Measurements from ENCODE around the gene RALGAPA1. TPM values are rescaled to one million over a fixed set of nuclear protein-coding genes. Genes with fewer than 3 reads are reported as not detected.

Gene RALGAPA1
- polyA plus RNA-seq, 1 of the 3 experiments (the other 2 are of a cell fraction) = 3.6 TPM

DNA sequence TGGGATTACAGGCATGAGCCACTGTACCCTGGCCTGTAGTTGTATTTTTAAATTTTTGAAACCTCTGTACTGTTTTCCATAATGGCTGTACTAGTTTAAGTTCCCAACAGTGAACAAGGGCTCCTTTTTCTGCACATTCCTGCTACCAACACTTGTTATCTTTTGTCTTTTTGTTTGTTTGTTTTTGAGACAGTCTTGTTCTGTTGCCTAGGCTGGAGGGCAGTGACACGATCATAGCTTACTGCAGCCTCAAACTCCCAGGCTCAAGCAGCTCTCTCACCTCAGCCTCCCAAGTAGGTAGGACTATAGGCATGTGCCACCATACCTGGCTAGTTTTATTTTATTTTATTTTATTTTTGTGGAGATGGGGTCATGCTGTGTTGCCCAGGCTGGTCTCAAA, 40.0 kb upstream of the RALGAPA1 start:
- CTCF ChIA-PET = interaction anchor here (1.3 kb wide), 1 partner anchor 8 kb away, joined by 4 read pairs; no protein-coding TSS in a partner anchor
- TF ChIP-seq TEAD4 (IDR thresholded peaks at IDR 0.05; ENCODE audit: borderline replicate concordance, insufficient read depth) (no peak), NRF1 (IDR thresholded peaks at IDR 0.05; ENCODE audit: low read depth, low read length) (no peak), PBX3 (IDR thresholded peaks at IDR 0.05) (no peak), CHD2 (IDR thresholded peaks at IDR 0.05; ENCODE audit: low read length, partially characterized antibody) (no peak), RCOR1 (IDR thresholded peaks at IDR 0.05; ENCODE audit: low read length) (no peak), USF1 (IDR thresholded peaks at IDR 0.05; ENCODE audit: borderline replicate concordance, low read depth) (no peak), JUND (IDR thresholded peaks at IDR 0.05) (no peak), MEF2A (IDR thresholded peaks at IDR 0.05; ENCODE audit: borderline replicate concordance, low read depth) (no peak), FOSL2 (IDR thresholded peaks at IDR 0.05; ENCODE audit: borderline replicate concordance, low read depth) (no peak), POLR2AphosphoS5 (IDR thresholded peaks at IDR 0.05; ENCODE audit: low read depth, low read length) (no peak), EZH2phosphoT487 (IDR thresholded peaks at IDR 0.05; ENCODE audit: borderline replicate concordance, low read depth) (no peak), TCF12 (IDR thresholded peaks at IDR 0.05) (no peak), RXRA (IDR thresholded peaks at IDR 0.05; ENCODE audit: borderline replicate concordance, low read depth) (no peak), YY1 (IDR thresholded peaks at IDR 0.05; ENCODE audit: low read depth) (no peak)
- TF ChIP-seq, protein P1, sequence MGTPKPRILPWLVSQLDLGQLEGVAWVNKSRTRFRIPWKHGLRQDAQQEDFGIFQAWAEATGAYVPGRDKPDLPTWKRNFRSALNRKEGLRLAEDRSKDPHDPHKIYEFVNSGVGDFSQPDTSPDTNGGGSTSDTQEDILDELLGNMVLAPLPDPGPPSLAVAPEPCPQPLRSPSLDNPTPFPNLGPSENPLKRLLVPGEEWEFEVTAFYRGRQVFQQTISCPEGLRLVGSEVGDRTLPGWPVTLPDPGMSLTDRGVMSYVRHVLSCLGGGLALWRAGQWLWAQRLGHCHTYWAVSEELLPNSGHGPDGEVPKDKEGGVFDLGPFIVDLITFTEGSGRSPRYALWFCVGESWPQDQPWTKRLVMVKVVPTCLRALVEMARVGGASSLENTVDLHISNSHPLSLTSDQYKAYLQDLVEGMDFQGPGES (IDR thresholded peaks at IDR 0.05; ENCODE audit: low read depth, low read length) = no peak
- 90% methylated on average over 1 of the region's 1 CpG for WGBS (ENCODE audit: low lambda C conversion rate)
- Histone ChIP-seq H3K36me3 (replicated peaks in 1 of 2; ENCODE audit: control insufficient read depth in 1 of 2, insufficient read depth in 2 of 2, low read length in 1 of 2) (peaks cover 6 to 35% of the 10 kb centered on the region in 2 experiments), H3K9me3 (no peaks in the 10 kb centered on the region), H3K4me2 (no peak overlapping the region), H3K27ac (ENCODE audit: low read depth in 2 of 2, low read length in 1 of 2) (no peak overlapping the region), H3K4me3 (ENCODE audit: low read depth in 2 of 2, low read length in 1 of 2) (no peak overlapping the region), H3K9ac (no peak overlapping the region), H4K20me1 (ENCODE audit: insufficient read depth) (no peaks in the 10 kb centered on the region), H3K79me2 (ENCODE audit: insufficient read depth) (no peaks in the 10 kb centered on the region; the same call in 1 of the 2 replicates), H3K9me2 (no peaks in the 10 kb centered on the region), H3K27me3 (ENCODE audit: insufficient read depth) (no peaks in the 10 kb centered on the region), H3F3A (replicated peaks; ENCODE audit: insufficient read depth) (no peaks in the 10 kb centered on the region), H2AFZ (ENCODE audit: low read depth) (no peak overlapping the region), H3K4me1 (ENCODE audit: control insufficient read depth in 1 of 2, insufficient read depth in 2 of 2, low read depth in 1 of 2, low read length in 1 of 2) (no peaks in the 10 kb centered on the region)
- no peak for DNase-seq
- POLR2A ChIA-PET = no interaction called here

DNA sequence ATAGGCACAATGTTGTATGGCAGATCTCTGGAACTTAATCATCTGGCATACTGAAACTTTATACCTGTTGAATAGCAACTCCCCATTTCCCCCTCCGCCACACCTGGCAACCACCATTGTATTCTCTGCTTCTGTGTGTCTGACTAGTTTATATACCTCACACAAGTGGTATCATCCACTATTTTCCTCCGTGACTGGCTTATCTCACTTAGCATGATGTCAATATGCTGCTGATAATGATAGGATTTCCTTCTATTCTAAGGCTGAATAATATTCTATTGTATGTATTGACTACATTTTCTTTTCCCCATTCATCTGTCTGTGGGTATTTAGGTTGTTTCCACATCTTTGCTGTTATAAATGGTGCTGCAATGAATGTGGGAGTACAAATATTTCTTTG, 38.5 kb upstream of the RALGAPA1 start:
- POLR2A ChIA-PET = no interaction called here
- H3K79me2 ChIP-seq (ENCODE audit: insufficient read depth) = no peaks in the 10 kb centered on the region; the same call in 1 of the 2 replicates
- no peak overlapping the region for H3K9ac ChIP-seq
- no peak for DNase-seq
- no peaks in the 10 kb centered on the region for H4K20me1 ChIP-seq (ENCODE audit: insufficient read depth)
- H3F3A ChIP-seq (replicated peaks; ENCODE audit: insufficient read depth) = no peaks in the 10 kb centered on the region
- CTCF ChIA-PET = no interaction called here
- no peaks in the 10 kb centered on the region for H3K4me1 ChIP-seq (ENCODE audit: control insufficient read depth in 1 of 2, insufficient read depth in 2 of 2, low read depth in 1 of 2, low read length in 1 of 2)
- H3K4me2 ChIP-seq = no peak overlapping the region
- H3K9me3 ChIP-seq = no peaks in the 10 kb centered on the region
- H3K36me3 ChIP-seq (replicated peaks in 1 of 2; ENCODE audit: control insufficient read depth in 1 of 2, insufficient read depth in 2 of 2, low read length in 1 of 2) = peaks cover 7 to 33% of the 10 kb centered on the region in 2 experiments
- H3K9me2 ChIP-seq = no peaks in the 10 kb centered on the region
- WGBS (ENCODE audit: low lambda C conversion rate) = 96% methylated on average over 2 of the region's 2 CpGs
- H3K27me3 ChIP-seq (ENCODE audit: insufficient read depth) = no peaks in the 10 kb centered on the region
- no peak overlapping the region for H3K4me3 ChIP-seq (ENCODE audit: low read depth in 2 of 2, low read length in 1 of 2)
- no peak overlapping the region for H3K27ac ChIP-seq (ENCODE audit: low read depth in 2 of 2, low read length in 1 of 2)
- no peak overlapping the region for H2AFZ ChIP-seq (ENCODE audit: low read depth)
- TF ChIP-seq TEAD4 (IDR thresholded peaks at IDR 0.05; ENCODE audit: borderline replicate concordance, insufficient read depth) = no peak
- TF ChIP-seq SIN3A (IDR thresholded peaks at IDR 0.05; ENCODE audit: borderline replicate concordance, low read depth, low read length) = no peak
- no peak for TF ChIP-seq MXI1 (IDR thresholded peaks at IDR 0.05; ENCODE audit: low read depth, low read length)
- no peak for TF ChIP-seq PBX3 (IDR thresholded peaks at IDR 0.05)
- no peak for TF ChIP-seq GATA2 (CRISPR knock-in tag; IDR thresholded peaks at IDR 0.05)
- TF ChIP-seq, protein P2, sequence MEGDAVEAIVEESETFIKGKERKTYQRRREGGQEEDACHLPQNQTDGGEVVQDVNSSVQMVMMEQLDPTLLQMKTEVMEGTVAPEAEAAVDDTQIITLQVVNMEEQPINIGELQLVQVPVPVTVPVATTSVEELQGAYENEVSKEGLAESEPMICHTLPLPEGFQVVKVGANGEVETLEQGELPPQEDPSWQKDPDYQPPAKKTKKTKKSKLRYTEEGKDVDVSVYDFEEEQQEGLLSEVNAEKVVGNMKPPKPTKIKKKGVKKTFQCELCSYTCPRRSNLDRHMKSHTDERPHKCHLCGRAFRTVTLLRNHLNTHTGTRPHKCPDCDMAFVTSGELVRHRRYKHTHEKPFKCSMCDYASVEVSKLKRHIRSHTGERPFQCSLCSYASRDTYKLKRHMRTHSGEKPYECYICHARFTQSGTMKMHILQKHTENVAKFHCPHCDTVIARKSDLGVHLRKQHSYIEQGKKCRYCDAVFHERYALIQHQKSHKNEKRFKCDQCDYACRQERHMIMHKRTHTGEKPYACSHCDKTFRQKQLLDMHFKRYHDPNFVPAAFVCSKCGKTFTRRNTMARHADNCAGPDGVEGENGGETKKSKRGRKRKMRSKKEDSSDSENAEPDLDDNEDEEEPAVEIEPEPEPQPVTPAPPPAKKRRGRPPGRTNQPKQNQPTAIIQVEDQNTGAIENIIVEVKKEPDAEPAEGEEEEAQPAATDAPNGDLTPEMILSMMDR (IDR thresholded peaks at IDR 0.05) = no peak
- TF ChIP-seq TAF1 (IDR thresholded peaks at IDR 0.05; ENCODE audit: borderline replicate concordance, low read depth, low read length) = no peak
